ENCODE results near the gene C3orf18. TPM values are rescaled to one million over a fixed set of nuclear protein-coding genes. Genes with fewer than 3 reads are reported as not detected.

The C3orf18 gene
- total and polyA plus RNA-seq, 2 donors from 2014 or later: 6.2 to 14.9 TPM

GRCh38 chr3:50607271-50608091, 39.9 kb upstream of the C3orf18 start:
- DNase-seq: peak in 1 of 5 donors; percentile 70
- peaks cover 0 to 67% (median 65%) of the 10 kb centered on the region in 3 donors for H3K4me1 ChIP-seq (ENCODE audit: control insufficient read depth in 2 of 3, insufficient read depth in 2 of 3, low read depth in 1 of 3, low read length in 3 of 3)
- H3K9ac ChIP-seq (ENCODE audit: low read length in 3 of 3): peak overlapping the region in 2 of 3 donors; percentile 74 to 96
- intact Hi-C loops (cut with DNase I): no loop called here
- TF ChIP-seq CTCF (IDR thresholded peaks at IDR 0.05; ENCODE audit: borderline replicate concordance, extremely low read depth, insufficient read depth): no peak
- FAIRE-seq: no peak
- H3K27ac ChIP-seq (ENCODE audit: low read depth in 2 of 2, low read length in 2 of 2): peak overlapping the region; percentile 98 to 99
- no peaks in the 10 kb centered on the region for H3K9me3 ChIP-seq (ENCODE audit: control insufficient read depth in 2 of 3, insufficient read depth in 1 of 3, low read length in 3 of 3)
- H3K27me3 ChIP-seq (ENCODE audit: control insufficient read depth, insufficient read depth, low read length): no peaks in the 10 kb centered on the region
- peak overlapping the region in 2 of 3 donors; percentile 93 to 95 for H3K4me3 ChIP-seq (ENCODE audit: low read length in 3 of 3)
- H3K36me3 ChIP-seq (ENCODE audit: control insufficient read depth in 2 of 3, insufficient read depth in 3 of 3, low read length in 3 of 3): peaks cover 0 to 53% (median 42%) of the 10 kb centered on the region in 3 donors

- Histone ChIP-seq H3K27ac (ENCODE audit: low read depth in 2 of 2, low read length in 2 of 2) (peak overlapping the region; percentile 98 to 99), H3K27me3 (ENCODE audit: control insufficient read depth, insufficient read depth, low read length) (no peaks in the 10 kb centered on the region), H3K4me1 (ENCODE audit: control insufficient read depth in 2 of 3, insufficient read depth in 2 of 3, low read depth in 1 of 3, low read length in 3 of 3) (peaks cover 2 to 76% (median 72%) of the 10 kb centered on the region in 3 donors), H3K9me3 (ENCODE audit: control insufficient read depth in 2 of 3, insufficient read depth in 1 of 3, low read length in 3 of 3) (no peaks in the 10 kb centered on the region), H3K4me3 (ENCODE audit: low read length in 3 of 3) (peak overlapping the region in 2 of 3 donors; percentile 93 to 95), H3K9ac (ENCODE audit: low read length in 3 of 3) (peak overlapping the region in 1 of 3 donors; percentile 96), H3K36me3 (ENCODE audit: control insufficient read depth in 2 of 3, insufficient read depth in 3 of 3, low read length in 3 of 3) (peaks cover 0 to 53% (median 42%) of the 10 kb centered on the region in 3 donors)
- intact Hi-C loops (cut with DNase I): no loop called here
- DNase-seq (no peak), FAIRE-seq (no peak)
- TF ChIP-seq CTCF (IDR thresholded peaks at IDR 0.05; ENCODE audit: borderline replicate concordance, extremely low read depth, insufficient read depth): no peak
Observed at GRCh38 chr3:50606596-50606995, 39.0 kb upstream of the C3orf18 start.

GRCh38 chr3:50605901-50606326, 38.4 kb upstream of the C3orf18 start:
- H3K27me3 ChIP-seq (ENCODE audit: control insufficient read depth, insufficient read depth, low read length): no peaks in the 10 kb centered on the region
- peak overlapping the region in 1 of 3 donors; percentile 96 for H3K9ac ChIP-seq (ENCODE audit: low read length in 3 of 3)

More at GRCh38 chr3:50605901-50606326, 38.4 kb upstream of the C3orf18 start:
- no peak for TF ChIP-seq CTCF (IDR thresholded peaks at IDR 0.05; ENCODE audit: borderline replicate concordance, extremely low read depth, insufficient read depth)
- DNase-seq (peak in 2 of 5 donors; percentile 50 to 87), FAIRE-seq (no peak)
- Histone ChIP-seq H3K4me3 (ENCODE audit: low read length in 3 of 3) (peak overlapping the region in 2 of 3 donors; percentile 39 to 93), H3K36me3 (ENCODE audit: control insufficient read depth in 2 of 3, insufficient read depth in 3 of 3, low read length in 3 of 3) (peaks cover 0 to 53% (median 42%) of the 10 kb centered on the region in 3 donors), H3K27ac (ENCODE audit: low read depth in 2 of 2, low read length in 2 of 2) (peak overlapping the region; percentile 98 to 99), H3K4me1 (ENCODE audit: control insufficient read depth in 2 of 3, insufficient read depth in 2 of 3, low read depth in 1 of 3, low read length in 3 of 3) (peaks cover 4 to 81% (median 78%) of the 10 kb centered on the region in 3 donors), H3K9me3 (ENCODE audit: control insufficient read depth in 2 of 3, insufficient read depth in 1 of 3, low read length in 3 of 3) (no peaks in the 10 kb centered on the region)
- intact Hi-C loops (cut with DNase I): no loop called here

Data from kidney (tissue), 14 donors.